ENCODE data around the gene ATP7B. TPM values are rescaled to one million over a fixed set of nuclear protein-coding genes. Genes with fewer than 3 reads are reported as not detected.

The ATP7B gene
- total and polyA plus RNA-seq, 2 of the 4 experiments (the other 2 are of a cell fraction), result 2.7 to 2.9 TPM

DNA sequence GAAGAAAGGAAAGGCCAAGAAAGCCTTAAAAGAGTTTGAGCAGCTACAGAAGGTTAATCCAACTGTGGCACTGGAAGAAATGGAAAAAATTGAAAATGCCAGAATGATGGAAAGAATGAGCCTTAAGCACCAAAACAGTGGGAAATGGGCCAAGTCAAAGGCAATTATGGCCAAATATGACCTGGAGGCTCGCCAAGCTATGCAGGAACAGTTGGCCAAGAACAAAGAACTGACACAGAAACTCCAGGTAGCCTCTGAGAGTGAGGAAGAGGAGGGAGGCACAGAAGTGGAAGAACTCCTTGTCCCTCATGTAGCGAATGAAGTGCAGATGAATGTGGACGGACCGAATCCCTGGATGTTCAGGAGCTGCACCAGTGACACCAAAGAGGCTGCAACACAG is 18.3 kb upstream of the ATP7B start:
- Histone ChIP-seq H3K56ac (ENCODE audit: extremely low read depth, insufficient read depth, low read length) (no peak overlapping the region), H3K9me1 (ENCODE audit: insufficient read depth, low read length) (peaks cover 8% of the 10 kb centered on the region; the same call in 1 of the 2 replicates), H3K27ac (ENCODE audit: insufficient read depth, low read length) (no peak overlapping the region), H2BK15ac (ENCODE audit: low read depth, low read length) (no peak overlapping the region), H3K23ac (ENCODE audit: low read depth, low read length) (no peak overlapping the region), H3K18ac (ENCODE audit: low read depth, low read length) (no peak overlapping the region), H3K27me3 (ENCODE audit: control insufficient read depth, insufficient read depth, low read length) (no peaks in the 10 kb centered on the region), H4K8ac (ENCODE audit: low read depth in 2 of 2, low read length in 2 of 2) (no peak overlapping the region), H4K5ac (ENCODE audit: low read depth, low read length) (no peak overlapping the region), H2BK5ac (ENCODE audit: low read depth, low read length, poor library complexity, severe bottlenecking) (no peak overlapping the region), H3K9ac (ENCODE audit: low read depth, low read length) (no peak overlapping the region), H3K4me1 (ENCODE audit: control insufficient read depth, insufficient read depth, low read length) (no peaks in the 10 kb centered on the region), H2AFZ (replicated peaks; ENCODE audit: low read length, poor library complexity) (no peak overlapping the region), H2AK9ac (replicated peaks; ENCODE audit: low read depth, low read length, poor library complexity) (no peak overlapping the region), H3K4ac (ENCODE audit: low read depth, low read length) (no peak overlapping the region), H2BK120ac (ENCODE audit: low read depth, low read length) (no peak overlapping the region), H2AK5ac (ENCODE audit: low read depth, low read length) (no peak overlapping the region), H3K9me3 (ENCODE audit: control insufficient read depth, insufficient read depth, low read length) (no peaks in the 10 kb centered on the region), H3K14ac (replicated peaks; ENCODE audit: low read depth, low read length) (no peak overlapping the region), H3K36me3 (ENCODE audit: control insufficient read depth, insufficient read depth, low read length) (peaks cover 17% of the 10 kb centered on the region), H4K91ac (ENCODE audit: insufficient read depth, low read depth, low read length) (no peak overlapping the region), H3K79me1 (ENCODE audit: low read depth in 1 of 2, low read length in 2 of 2) (peaks cover 7 to 27% of the 10 kb centered on the region in 2 experiments; a peak in 2 of 4 replicates), H2BK20ac (ENCODE audit: low read depth, low read length) (no peak overlapping the region), H3K4me3 (ENCODE audit: insufficient read depth, low read depth, low read length) (no peak overlapping the region), H4K20me1 (ENCODE audit: insufficient read depth, low read length) (no peaks in the 10 kb centered on the region), H3K4me2 (ENCODE audit: low read depth, low read length) (no peak overlapping the region)
- TF ChIP-seq RCOR1 (IDR thresholded peaks at IDR 0.05; ENCODE audit: insufficient replicate concordance, low read length) (no peak), SMC3 (IDR thresholded peaks at IDR 0.05; ENCODE audit: low read depth, low read length) (no peak), MXI1 (IDR thresholded peaks at IDR 0.05; ENCODE audit: borderline replicate concordance, low read depth, low read length) (no peak), ELK1 (IDR thresholded peaks at IDR 0.05; ENCODE audit: borderline replicate concordance, low read depth, low read length) (no peak), CTCF (conservative IDR thresholded peaks at IDR 0.05; ENCODE audit: low read depth, low read length) (no peak), FOS (IDR thresholded peaks at IDR 0.05; ENCODE audit: low read depth, low read length) (no peak), MAFK (IDR thresholded peaks at IDR 0.05; ENCODE audit: low read depth, low read length) (no peak), CEBPB (IDR thresholded peaks at IDR 0.05; ENCODE audit: low read depth, low read length) (no peak), RAD21 (IDR thresholded peaks at IDR 0.05; ENCODE audit: low read length) (no peak), BHLHE40 (IDR thresholded peaks at IDR 0.05; ENCODE audit: low read depth, low read length) (no peak), POLR2A (IDR thresholded peaks at IDR 0.05; ENCODE audit: low read depth, low read length) (no peak), MAZ (IDR thresholded peaks at IDR 0.05; ENCODE audit: borderline replicate concordance, low read depth, low read length) (no peak), RFX5 (IDR thresholded peaks at IDR 0.05; ENCODE audit: low read depth, low read length) (no peak), NFE2L2 (IDR thresholded peaks at IDR 0.05; ENCODE audit: low read depth, low read length) (no peak), CHD1 (IDR thresholded peaks at IDR 0.05; ENCODE audit: low read depth, low read length) (no peak)
- TF ChIP-seq, protein P1, sequence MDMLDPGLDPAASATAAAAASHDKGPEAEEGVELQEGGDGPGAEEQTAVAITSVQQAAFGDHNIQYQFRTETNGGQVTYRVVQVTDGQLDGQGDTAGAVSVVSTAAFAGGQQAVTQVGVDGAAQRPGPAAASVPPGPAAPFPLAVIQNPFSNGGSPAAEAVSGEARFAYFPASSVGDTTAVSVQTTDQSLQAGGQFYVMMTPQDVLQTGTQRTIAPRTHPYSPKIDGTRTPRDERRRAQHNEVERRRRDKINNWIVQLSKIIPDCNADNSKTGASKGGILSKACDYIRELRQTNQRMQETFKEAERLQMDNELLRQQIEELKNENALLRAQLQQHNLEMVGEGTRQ (IDR thresholded peaks at IDR 0.05; ENCODE audit: low read depth, low read length), result no peak
- dilution Hi-C loops (cut with HindIII; ENCODE audit: low sequenced_read_pairs, unreplicated experiment) (no loop called here), intact Hi-C loops (cut with micrococcal nuclease) (no loop called here), in situ Hi-C loops (cut with MboI; ENCODE audit: low sequenced_read_pairs) (no loop called here)
- no peak for DNase-seq
- ATAC-seq (ENCODE audit: low read depth), result no peak
- no TSS peak for BruUV-seq (replicated peaks)
- ChIA-PET CTCF (no interaction called here), POLR2A (ENCODE audit: unreplicated experiment) (no interaction called here)
- WGBS, 2 experiments (ENCODE audit: extremely low coverage in 2 of 2, insufficient read length in 1 of 2), result 100% methylated on average over 1 of the region's 4 CpGs; no CpG with 5 or more reads in 1 of the 2 experiments

All from IMR-90 (cell line).